MM.1S (cell line): ENCODE measurements around the gene PDK1.

ENCODE experiments used
- EZH2 ChIP-seq: fragments of 300-600 bp; sonication (generic); optimal IDR thresholded peaks from 2 replicates; pipeline ENCODE3; 2017; ENCODE audit warnings: low read depth, mild to moderate bottlenecking, antibody characterized with exemption, low read length, mixed read lengths
- EZH2phosphoT487 ChIP-seq: fragments of 300-600 bp; sonication (generic); IDR thresholded peaks from 2 replicates; pipeline ENCODE4 v1.6.1; 2018; ENCODE audit warnings: antibody characterized with exemption, low read length
- TF ChIP-seq, protein P1 (sequence below): fragments of 300-600 bp; sonication (generic); IDR thresholded peaks from 2 replicates; pipeline ENCODE4 v1.5.1; 2016; ENCODE audit warnings: antibody characterized with exemption, low read length, mixed read lengths

DNA sequence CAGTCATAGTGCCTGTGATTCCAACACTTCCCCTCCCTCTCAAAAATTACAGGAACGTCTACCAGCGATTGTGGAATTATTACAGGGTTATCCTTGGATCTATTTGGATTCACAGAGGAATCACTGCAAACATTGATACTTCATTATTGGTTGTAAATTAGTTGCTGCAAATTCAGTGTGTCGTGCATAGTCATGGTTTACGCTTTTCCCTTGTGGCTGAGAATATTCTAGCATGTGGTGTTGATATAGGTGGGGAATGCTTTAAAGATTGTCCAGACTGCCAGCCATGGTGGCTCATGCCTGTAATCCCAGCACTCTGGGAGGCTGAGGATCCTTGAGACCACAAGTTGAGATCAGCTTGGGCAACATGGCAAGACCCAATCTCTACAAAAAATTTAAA is 48.7 kb upstream of the PDK1 start:
- TF ChIP-seq, protein P1, sequence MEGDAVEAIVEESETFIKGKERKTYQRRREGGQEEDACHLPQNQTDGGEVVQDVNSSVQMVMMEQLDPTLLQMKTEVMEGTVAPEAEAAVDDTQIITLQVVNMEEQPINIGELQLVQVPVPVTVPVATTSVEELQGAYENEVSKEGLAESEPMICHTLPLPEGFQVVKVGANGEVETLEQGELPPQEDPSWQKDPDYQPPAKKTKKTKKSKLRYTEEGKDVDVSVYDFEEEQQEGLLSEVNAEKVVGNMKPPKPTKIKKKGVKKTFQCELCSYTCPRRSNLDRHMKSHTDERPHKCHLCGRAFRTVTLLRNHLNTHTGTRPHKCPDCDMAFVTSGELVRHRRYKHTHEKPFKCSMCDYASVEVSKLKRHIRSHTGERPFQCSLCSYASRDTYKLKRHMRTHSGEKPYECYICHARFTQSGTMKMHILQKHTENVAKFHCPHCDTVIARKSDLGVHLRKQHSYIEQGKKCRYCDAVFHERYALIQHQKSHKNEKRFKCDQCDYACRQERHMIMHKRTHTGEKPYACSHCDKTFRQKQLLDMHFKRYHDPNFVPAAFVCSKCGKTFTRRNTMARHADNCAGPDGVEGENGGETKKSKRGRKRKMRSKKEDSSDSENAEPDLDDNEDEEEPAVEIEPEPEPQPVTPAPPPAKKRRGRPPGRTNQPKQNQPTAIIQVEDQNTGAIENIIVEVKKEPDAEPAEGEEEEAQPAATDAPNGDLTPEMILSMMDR = no peak
- TF ChIP-seq EZH2 (no peak), EZH2phosphoT487 (no peak)
